Lung (tissue), 12 donors: ENCODE data around the gene POLR3A. TPM values are rescaled to one million over a fixed set of nuclear protein-coding genes. Genes with fewer than 3 reads are reported as not detected.
A peak's percentile ranks its signal among the peaks of the same experiment; 100 is the strongest.

ENCODE experiments used
- ATAC-seq: fragments of 200-7000 bp; cut with Tn5 transposase; one replicate; pipeline ENCODE4 v1.9.1; 2020; ENCODE audit warnings: moderate number of reproducible peaks; ENCODE audit not compliant: insufficient read depth, low FRiP score
- DNase-seq, 3 donors: peaks; one replicate each; pipeline ENCODE4 v3.0.0-alpha.2; 2013 to 2017
- H3K27ac ChIP-seq, 2 donors: one replicate each; pipeline ENCODE4 v1.5.1; 2013; ENCODE audit warnings: mild to moderate bottlenecking in 2 of 2, moderate library complexity in 2 of 2, control low read depth in 1 of 2, inconsistent platforms in 1 of 2, low read depth in 1 of 2, low read length in 1 of 2
- H3K27me3 ChIP-seq, 3 donors: one replicate each; pipeline ENCODE4 v1.5.1; 2013; ENCODE audit warnings: low read length in 2 of 3; ENCODE audit not compliant: control insufficient read depth in 3 of 3, insufficient read depth in 3 of 3
- H3K36me3 ChIP-seq, 4 donors: one replicate each; pipeline ENCODE4 v1.5.1; 2013; ENCODE audit warnings: low read length in 4 of 4, mild to moderate bottlenecking in 1 of 4, moderate library complexity in 1 of 4; ENCODE audit not compliant: control insufficient read depth in 4 of 4, insufficient read depth in 4 of 4
- H3K4me1 ChIP-seq, 5 donors: one replicate each; pipeline ENCODE4 v1.5.1; 2013; ENCODE audit warnings: low read length in 5 of 5, mild to moderate bottlenecking in 2 of 5, moderate library complexity in 1 of 5; ENCODE audit not compliant: control insufficient read depth in 5 of 5, insufficient read depth in 5 of 5
- H3K4me3 ChIP-seq: one replicate; pipeline ENCODE4 v1.5.1; 2013; ENCODE audit warnings: mild to moderate bottlenecking, control low read depth, moderate library complexity
- H3K9ac ChIP-seq, 2 donors: one replicate each; pipeline ENCODE4 v1.5.1; 2013; ENCODE audit warnings: low read length in 2 of 2, control low read depth in 1 of 2; ENCODE audit not compliant: insufficient read depth in 1 of 2
- H3K9me3 ChIP-seq, 4 donors: one replicate each; pipeline ENCODE4 v1.5.1; 2013; ENCODE audit warnings: low read length in 3 of 4, mild to moderate bottlenecking in 1 of 4, moderate library complexity in 1 of 4; ENCODE audit not compliant: control insufficient read depth in 4 of 4, insufficient read depth in 3 of 4
- CTCF ChIP-seq: IDR thresholded peaks from 2 replicates; pipeline ENCODE4 v1.5.1; 2012; ENCODE audit warnings: mild to moderate bottlenecking; ENCODE audit errors: control extremely low read depth, extremely low read depth
- WGBS, 2 donors: extraction: QIAGEN DNeasy Blood & Tissue Kit; methylation state at CpG; one replicate each; pipeline ENCODE4 v1.1.7; 2013; 5-methylcytosine and 5-hydroxymethylcytosine counted together
- polyA plus RNA-seq, 2 donors: library from polyadenylated mRNA; stranded (reverse); fragments of 200-250 nt; gene quantifications; one replicate each; pipeline ENCODE4 v1.2.1, GENCODE V29; 2013
- total RNA-seq, 2 donors: library from RNA; depleted of rRNA in 1 of 2; stranded (reverse); fragments of >200 nt in 1 of 2; gene quantifications; one replicate each; pipeline ENCODE4 v1.2.1, GENCODE V29; 2014 to 2021
- donor health status: control.
- donor health status: control.
- donor health status: Bipolar disorder and iron deficiency.
- donor health status: healthy.
- donor health status: DM: yes; HTN: yes; CAD: no.

Gene POLR3A
- total and polyA plus RNA-seq, 4 donors: 3.9 to 15.0 (median 8.7) TPM

GRCh38 chr10:78038791-78039547 lies 9.7 kb upstream of the POLR3A start:
- Histone ChIP-seq H3K27me3 (no peaks in the 10 kb centered on the region), H3K9me3 (no peaks in the 10 kb centered on the region), H3K4me3 (no peak overlapping the region), H3K9ac (no peak overlapping the region), H3K36me3 (peaks cover 40 to 64% (median 43%) of the 10 kb centered on the region in 4 donors), H3K4me1 (peaks cover 6 to 27% (median 15%) of the 10 kb centered on the region in 5 donors), H3K27ac (no peak overlapping the region)
- DNase-seq (no peak), ATAC-seq (no peak)
- TF ChIP-seq CTCF: no peak
- WGBS, 2 donors: 79 to 92% methylated on average over 5 of the region's 5 CpGs

GRCh38 chr10:78038105-78038504 lies 8.8 kb upstream of the POLR3A start:
- DNase-seq (peak in 1 of 3 donors; percentile 43), ATAC-seq (no peak)
- 52 to 81% methylated on average over 2 of the region's 2 CpGs for WGBS, 2 donors
- Histone ChIP-seq H3K9me3 (no peaks in the 10 kb centered on the region), H3K36me3 (peaks cover 40 to 64% (median 43%) of the 10 kb centered on the region in 4 donors), H3K4me3 (no peak overlapping the region), H3K4me1 (peaks cover 6 to 21% (median 10%) of the 10 kb centered on the region in 5 donors), H3K27me3 (no peaks in the 10 kb centered on the region), H3K9ac (no peak overlapping the region), H3K27ac (no peak overlapping the region)
- TF ChIP-seq CTCF: no peak

- TF ChIP-seq CTCF: no peak
- Histone ChIP-seq H3K9ac (peak overlapping the region in 1 of 2 donors; percentile 70), H3K27me3 (no peaks in the 10 kb centered on the region), H3K4me1 (peaks cover 6 to 21% (median 10%) of the 10 kb centered on the region in 5 donors), H3K36me3 (peaks cover 24 to 55% (median 37%) of the 10 kb centered on the region in 4 donors), H3K27ac (no peak overlapping the region), H3K4me3 (no peak overlapping the region), H3K9me3 (no peaks in the 10 kb centered on the region)
- ATAC-seq (no peak), DNase-seq (no peak)
- WGBS, 2 donors: 83 to 86% methylated on average over 9 of the region's 9 CpGs
Measured at GRCh38 chr10:78035933-78036583, 6.7 kb upstream of the POLR3A start.
